Measurements from ENCODE around the gene PIBF1. TPM values are rescaled to one million over a fixed set of nuclear protein-coding genes. Genes with fewer than 3 reads are reported as not detected.
A peak's percentile ranks its signal among the peaks of the same experiment; 100 is the strongest.

The PIBF1 gene
- total and polyA plus RNA-seq, 2 of the 4 experiments (the other 2 are of a cell fraction): 5.1 to 13.3 TPM

DNA sequence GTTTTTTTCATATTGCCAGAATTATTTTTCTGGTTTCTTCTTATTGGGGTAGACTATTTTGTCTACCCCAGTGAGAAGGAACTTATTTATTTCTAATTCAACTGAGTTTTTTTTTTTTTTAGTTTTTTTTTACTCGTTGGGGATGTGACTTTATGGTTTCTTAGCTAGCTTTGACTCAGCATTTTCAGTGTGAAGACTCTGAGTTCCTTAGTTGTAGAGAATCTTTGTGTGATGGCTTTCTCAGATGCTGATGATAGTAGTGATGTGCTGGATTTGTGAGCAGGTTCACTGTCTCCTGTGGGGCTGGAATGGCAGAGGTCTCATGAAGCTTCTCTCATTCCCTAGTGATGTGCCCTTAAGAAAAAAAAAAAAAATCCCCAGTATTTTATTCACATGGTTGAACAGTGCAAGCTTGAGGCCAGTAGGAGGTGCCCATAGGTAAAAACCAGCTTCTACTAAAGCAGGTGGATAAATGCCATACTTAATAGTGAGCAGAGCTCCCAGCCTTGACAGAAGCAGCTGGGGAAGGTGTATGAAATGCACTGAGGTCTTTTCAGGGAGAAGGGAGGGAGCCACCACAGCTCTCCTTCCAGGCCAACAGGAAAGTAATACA lies 170.7 kb downstream of the PIBF1 start:
- dilution Hi-C loops (cut with HindIII; ENCODE audit: low sequenced_read_pairs, unreplicated experiment) (no loop called here), in situ Hi-C loops (cut with MboI; ENCODE audit: low sequenced_read_pairs) (no loop called here), intact Hi-C loops (cut with micrococcal nuclease) (no loop called here)
- H3K79me1 ChIP-seq (ENCODE audit: low read depth in 1 of 2, low read length in 2 of 2): no peaks in the 10 kb centered on the region
- H3K23ac ChIP-seq (ENCODE audit: low read depth, low read length): no peak overlapping the region
- no peak overlapping the region for H2AK9ac ChIP-seq (replicated peaks; ENCODE audit: low read depth, low read length, poor library complexity)
- H3K4me1 ChIP-seq (ENCODE audit: control insufficient read depth, insufficient read depth, low read length): no peaks in the 10 kb centered on the region
- no peak overlapping the region for H3K27ac ChIP-seq (ENCODE audit: insufficient read depth, low read length)
- 0 out of 2 replicates have a peak, but pooled peaks cover 3% of the 10 kb centered on the region for H3K36me3 ChIP-seq (ENCODE audit: control insufficient read depth, insufficient read depth, low read length)
- no peak overlapping the region for H2BK120ac ChIP-seq (ENCODE audit: low read depth, low read length)
- no peaks in the 10 kb centered on the region for H3K27me3 ChIP-seq (ENCODE audit: control insufficient read depth, insufficient read depth, low read length)
- TF ChIP-seq, protein P1, sequence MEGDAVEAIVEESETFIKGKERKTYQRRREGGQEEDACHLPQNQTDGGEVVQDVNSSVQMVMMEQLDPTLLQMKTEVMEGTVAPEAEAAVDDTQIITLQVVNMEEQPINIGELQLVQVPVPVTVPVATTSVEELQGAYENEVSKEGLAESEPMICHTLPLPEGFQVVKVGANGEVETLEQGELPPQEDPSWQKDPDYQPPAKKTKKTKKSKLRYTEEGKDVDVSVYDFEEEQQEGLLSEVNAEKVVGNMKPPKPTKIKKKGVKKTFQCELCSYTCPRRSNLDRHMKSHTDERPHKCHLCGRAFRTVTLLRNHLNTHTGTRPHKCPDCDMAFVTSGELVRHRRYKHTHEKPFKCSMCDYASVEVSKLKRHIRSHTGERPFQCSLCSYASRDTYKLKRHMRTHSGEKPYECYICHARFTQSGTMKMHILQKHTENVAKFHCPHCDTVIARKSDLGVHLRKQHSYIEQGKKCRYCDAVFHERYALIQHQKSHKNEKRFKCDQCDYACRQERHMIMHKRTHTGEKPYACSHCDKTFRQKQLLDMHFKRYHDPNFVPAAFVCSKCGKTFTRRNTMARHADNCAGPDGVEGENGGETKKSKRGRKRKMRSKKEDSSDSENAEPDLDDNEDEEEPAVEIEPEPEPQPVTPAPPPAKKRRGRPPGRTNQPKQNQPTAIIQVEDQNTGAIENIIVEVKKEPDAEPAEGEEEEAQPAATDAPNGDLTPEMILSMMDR (conservative IDR thresholded peaks at IDR 0.05; ENCODE audit: low read depth, low read length): no peak
- no peak for TF ChIP-seq RFX5 (IDR thresholded peaks at IDR 0.05; ENCODE audit: low read depth, low read length)
- no peak for TF ChIP-seq MAFK (IDR thresholded peaks at IDR 0.05; ENCODE audit: low read depth, low read length)
- no peak for TF ChIP-seq MAZ (IDR thresholded peaks at IDR 0.05; ENCODE audit: borderline replicate concordance, low read depth, low read length)
- no peak for TF ChIP-seq FOS (IDR thresholded peaks at IDR 0.05; ENCODE audit: low read depth, low read length)
- TF ChIP-seq MXI1 (IDR thresholded peaks at IDR 0.05; ENCODE audit: borderline replicate concordance, low read depth, low read length): no peak
- TF ChIP-seq RAD21 (IDR thresholded peaks at IDR 0.05; ENCODE audit: low read length): no peak
- TF ChIP-seq, protein P2, sequence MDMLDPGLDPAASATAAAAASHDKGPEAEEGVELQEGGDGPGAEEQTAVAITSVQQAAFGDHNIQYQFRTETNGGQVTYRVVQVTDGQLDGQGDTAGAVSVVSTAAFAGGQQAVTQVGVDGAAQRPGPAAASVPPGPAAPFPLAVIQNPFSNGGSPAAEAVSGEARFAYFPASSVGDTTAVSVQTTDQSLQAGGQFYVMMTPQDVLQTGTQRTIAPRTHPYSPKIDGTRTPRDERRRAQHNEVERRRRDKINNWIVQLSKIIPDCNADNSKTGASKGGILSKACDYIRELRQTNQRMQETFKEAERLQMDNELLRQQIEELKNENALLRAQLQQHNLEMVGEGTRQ (IDR thresholded peaks at IDR 0.05; ENCODE audit: low read depth, low read length): no peak
- H3K56ac ChIP-seq (ENCODE audit: extremely low read depth, insufficient read depth, low read length): no peak overlapping the region
- peaks cover 14% of the 10 kb centered on the region; the same call in 1 of the 2 replicates for H3K9me1 ChIP-seq (ENCODE audit: insufficient read depth, low read length)
- DNase-seq (no peak), ATAC-seq (ENCODE audit: low read depth) (no peak)
- POLR2A ChIA-PET (ENCODE audit: unreplicated experiment): no interaction called here
- H2AFZ ChIP-seq (replicated peaks; ENCODE audit: low read length, poor library complexity): peak overlapping the region; percentile 11
- no peak overlapping the region for H3K4me2 ChIP-seq (ENCODE audit: low read depth, low read length)
- H3K18ac ChIP-seq (ENCODE audit: low read depth, low read length): no peak overlapping the region
- H4K8ac ChIP-seq (ENCODE audit: low read depth in 2 of 2, low read length in 2 of 2): no peak overlapping the region
- BruUV-seq (replicated peaks): no TSS peak
- H3K4me3 ChIP-seq (ENCODE audit: insufficient read depth, low read depth, low read length): no peak overlapping the region
- H3K4ac ChIP-seq (ENCODE audit: low read depth, low read length): no peak overlapping the region
- H3K9me3 ChIP-seq (ENCODE audit: control insufficient read depth, insufficient read depth, low read length): no peaks in the 10 kb centered on the region
- no peak overlapping the region for H3K14ac ChIP-seq (replicated peaks; ENCODE audit: low read depth, low read length)
- no peaks in the 10 kb centered on the region for H4K20me1 ChIP-seq (ENCODE audit: insufficient read depth, low read length)
- no peak overlapping the region for H2BK5ac ChIP-seq (ENCODE audit: low read depth, low read length, poor library complexity, severe bottlenecking)
- H4K91ac ChIP-seq (ENCODE audit: insufficient read depth, low read depth, low read length): no peak overlapping the region
- CTCF ChIA-PET: interaction anchor here (0.6 to 0.7 kb wide), 3 partner anchors 15 to 372 kb away, joined by 3 to 5 read pairs (median 4); no protein-coding TSS in a partner anchor
- no peak overlapping the region for H2BK20ac ChIP-seq (ENCODE audit: low read depth, low read length)
- H2AK5ac ChIP-seq (ENCODE audit: low read depth, low read length): no peak overlapping the region
- WGBS, 2 experiments (ENCODE audit: extremely low coverage in 2 of 2, insufficient read length in 1 of 2): no CpG with 5 or more reads among the region's 1 CpG
- no peak overlapping the region for H4K5ac ChIP-seq (ENCODE audit: low read depth, low read length)
- no peak overlapping the region for H2BK15ac ChIP-seq (ENCODE audit: low read depth, low read length)
- H3K9ac ChIP-seq (ENCODE audit: low read depth, low read length): no peak overlapping the region

Data from IMR-90 (cell line).